HepG2 (cell line): Measurements from ENCODE around the gene MPV17L. TPM values are rescaled to one million over a fixed set of nuclear protein-coding genes. Genes with fewer than 3 reads are reported as not detected.

Experiments
- ELK4 ChIP-seq: sonication (generic); formaldehyde crosslinking; IDR thresholded peaks from 2 replicates; pipeline ENCODE4 v1.9.0; 2021; ENCODE audit warnings: missing genetic modification reagents, borderline replicate concordance
- GFI1 ChIP-seq: sonication (generic); formaldehyde crosslinking; IDR thresholded peaks from 2 replicates; pipeline ENCODE4 v1.5.0; 2020; ENCODE audit warnings: missing genetic modification reagents, mild to moderate bottlenecking, borderline replicate concordance
- JUN ChIP-seq: sonication (generic); formaldehyde crosslinking; IDR thresholded peaks from 2 replicates; pipeline ENCODE4 v1.4.0; 2020; ENCODE audit warnings: mild to moderate bottlenecking, missing genetic modification reagents
- ONECUT2 ChIP-seq: sonication (generic); formaldehyde crosslinking; IDR thresholded peaks from 2 replicates; pipeline ENCODE4 v1.4.0; 2020; ENCODE audit warnings: missing genetic modification reagents
- POLR2A ChIP-seq, 2 experiments: IDR thresholded peaks; 2 replicates each; pipeline ENCODE4 v1.6.1; 2011; ENCODE audit warnings: low read depth in 2 of 2, low read length in 2 of 2, mild to moderate bottlenecking in 1 of 2, moderate library complexity in 1 of 2; ENCODE audit not compliant: insufficient read depth in 1 of 2
- SKI ChIP-seq: fragments of 450-650 bp; IDR thresholded peaks from one replicate; pipeline ENCODE4 v1.6.1; 2018; ENCODE audit warnings: mild to moderate bottlenecking; ENCODE audit not compliant: partially characterized antibody
- SRF ChIP-seq: IDR thresholded peaks from 2 replicates; pipeline ENCODE4 v1.6.1; 2011; ENCODE audit warnings: mild to moderate bottlenecking, low read depth, low read length, moderate library complexity
- TRIM24 ChIP-seq: sonication (generic); formaldehyde crosslinking; IDR thresholded peaks from 2 replicates; pipeline ENCODE4 v1.8.0; 2022; ENCODE audit warnings: mild to moderate bottlenecking, missing genetic modification reagents
- ZNF251 ChIP-seq: sonication (generic); formaldehyde crosslinking; IDR thresholded peaks from 2 replicates; pipeline ENCODE4 v1.9.0; 2021; ENCODE audit warnings: mild to moderate bottlenecking, missing genetic modification reagents
- ZNF333 ChIP-seq: sonication (generic); formaldehyde crosslinking; IDR thresholded peaks from 2 replicates; pipeline ENCODE4 v1.4.0; 2020; ENCODE audit warnings: mild to moderate bottlenecking, missing genetic modification reagents, borderline replicate concordance
- ZNF512B ChIP-seq: sonication (generic); formaldehyde crosslinking; IDR thresholded peaks from 2 replicates; pipeline ENCODE4 v1.5.1; 2020; ENCODE audit warnings: missing genetic modification reagents, mild to moderate bottlenecking, borderline replicate concordance
- ZNF543 ChIP-seq: sonication (generic); formaldehyde crosslinking; IDR thresholded peaks from 2 replicates; pipeline ENCODE4 v1.4.0; 2020; ENCODE audit warnings: mild to moderate bottlenecking, missing genetic modification reagents
- ZNF552 ChIP-seq: sonication (generic); formaldehyde crosslinking; IDR thresholded peaks from 2 replicates; pipeline ENCODE4 v1.9.0; 2022; ENCODE audit warnings: missing genetic modification reagents, mild to moderate bottlenecking, borderline replicate concordance
- ZNF629 ChIP-seq: sonication (generic); formaldehyde crosslinking; conservative IDR thresholded peaks from 2 replicates; pipeline ENCODE4 v1.5.0; 2020; ENCODE audit warnings: missing genetic modification reagents
- polyA plus RNA-seq, 8 experiments: library from polyadenylated mRNA; depleted of rRNA in 3 of 8; stranded (reverse) in 7 of 8; unstranded in 1 of 8; fragments of >200 nt; fragmentation: Illumina TruSeq in 4 of 8; extraction: Trizol in 4 of 8; gene quantifications; 2 replicates each; pipeline versions ENCODE4 v1.2.1 to v1.2.3, GENCODE V29; 2011 to 2016; ENCODE audit warnings: low read depth in 4 of 8, missing spikeins in 1 of 8, mixed read lengths in 1 of 8; ENCODE audit not compliant: insufficient read depth in 1 of 8
- total RNA-seq, 5 experiments: library from RNA; depleted of rRNA; stranded (reverse); fragments of >200 nt; fragmentation: Illumina TruSeq; extraction: Trizol; gene quantifications; 2 replicates each; pipeline ENCODE4 v1.2.3, GENCODE V29; 2016; ENCODE audit warnings: low read depth in 1 of 5
- TF ChIP-seq, protein P1 (sequence below): sonication (generic); formaldehyde crosslinking; IDR thresholded peaks from 2 replicates; pipeline ENCODE4 v1.8.1; 2022; ENCODE audit warnings: mild to moderate bottlenecking, missing genetic modification reagents
- TF ChIP-seq, protein P2 (sequence below): sonication (generic); formaldehyde crosslinking; IDR thresholded peaks from 2 replicates; pipeline ENCODE4 v1.4.0; 2020; ENCODE audit warnings: mild to moderate bottlenecking, missing genetic modification reagents

Gene MPV17L
- total and polyA plus RNA-seq, 2 of the 13 experiments (the other 11 are each of a cell fraction or from before 2014, with no cell fraction given) = 34.7 to 63.8 TPM

DNA sequence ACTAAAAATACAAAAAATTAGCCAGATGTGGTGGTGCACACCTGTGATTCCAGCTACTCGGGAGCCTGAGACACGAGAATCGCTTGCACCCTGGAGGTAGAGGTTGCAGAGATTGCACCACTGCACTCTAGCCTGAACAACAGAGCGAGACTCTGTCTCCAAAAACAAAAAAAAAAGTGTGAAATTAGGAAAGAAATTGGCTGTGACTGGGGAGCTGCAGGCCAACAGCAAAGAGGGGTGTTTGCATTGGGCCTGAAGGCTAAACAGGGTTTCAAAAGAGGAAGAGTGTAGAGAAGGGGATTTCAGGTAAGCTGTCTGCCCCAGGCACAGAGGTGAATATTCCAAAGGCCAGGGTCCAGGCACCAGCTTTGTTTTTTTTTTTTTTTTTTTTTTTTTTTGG, 48.2 kb downstream of the MPV17L start (continued):
- TF ChIP-seq ZNF543 (no peak), ONECUT2 (CRISPR knock-in tag) (no peak), SRF (no peak), ZNF629 (no peak), GFI1 (peak; percentile 53; the same call in 1 of the 2 replicates), TRIM24 (CRISPR knock-in tag) (0 out of 2 replicates have a peak, but pooled peaks have one; percentile 65), ZNF251 (CRISPR knock-in tag) (no peak), JUN (CRISPR knock-in tag) (no peak), ELK4 (no peak), ZNF512B (CRISPR knock-in tag) (no peak), ZNF333 (CRISPR knock-in tag) (no peak), SKI (no peak), POLR2A (IDR thresholded peaks at IDR 0.05; ENCODE audit: insufficient read depth in 1 of 2, low read depth in 2 of 2, low read length in 2 of 2) (no peak), ZNF552 (CRISPR knock-in tag) (no peak)
- TF ChIP-seq, protein P1, sequence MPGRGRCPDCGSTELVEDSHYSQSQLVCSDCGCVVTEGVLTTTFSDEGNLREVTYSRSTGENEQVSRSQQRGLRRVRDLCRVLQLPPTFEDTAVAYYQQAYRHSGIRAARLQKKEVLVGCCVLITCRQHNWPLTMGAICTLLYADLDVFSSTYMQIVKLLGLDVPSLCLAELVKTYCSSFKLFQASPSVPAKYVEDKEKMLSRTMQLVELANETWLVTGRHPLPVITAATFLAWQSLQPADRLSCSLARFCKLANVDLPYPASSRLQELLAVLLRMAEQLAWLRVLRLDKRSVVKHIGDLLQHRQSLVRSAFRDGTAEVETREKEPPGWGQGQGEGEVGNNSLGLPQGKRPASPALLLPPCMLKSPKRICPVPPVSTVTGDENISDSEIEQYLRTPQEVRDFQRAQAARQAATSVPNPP (CRISPR knock-in tag) = no peak
- TF ChIP-seq, protein P2, sequence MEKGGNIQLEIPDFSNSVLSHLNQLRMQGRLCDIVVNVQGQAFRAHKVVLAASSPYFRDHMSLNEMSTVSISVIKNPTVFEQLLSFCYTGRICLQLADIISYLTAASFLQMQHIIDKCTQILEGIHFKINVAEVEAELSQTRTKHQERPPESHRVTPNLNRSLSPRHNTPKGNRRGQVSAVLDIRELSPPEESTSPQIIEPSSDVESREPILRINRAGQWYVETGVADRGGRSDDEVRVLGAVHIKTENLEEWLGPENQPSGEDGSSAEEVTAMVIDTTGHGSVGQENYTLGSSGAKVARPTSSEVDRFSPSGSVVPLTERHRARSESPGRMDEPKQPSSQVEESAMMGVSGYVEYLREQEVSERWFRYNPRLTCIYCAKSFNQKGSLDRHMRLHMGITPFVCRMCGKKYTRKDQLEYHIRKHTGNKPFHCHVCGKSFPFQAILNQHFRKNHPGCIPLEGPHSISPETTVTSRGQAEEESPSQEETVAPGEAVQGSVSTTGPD (CRISPR knock-in tag) = no peak
